Endothelial cell (in vitro differentiated cells): ENCODE data around the gene MAGI2. TPM values are rescaled to one million over a fixed set of nuclear protein-coding genes. Genes with fewer than 3 reads are reported as not detected.
"Not testable (repeated sequence)": the region's sequence is repeated elsewhere in the genome, so short reads cannot be mapped to it uniquely, and the experiment has no call there.

Experiments
- DNase-seq: peaks from one replicate; pipeline ENCODE4 v3.0.0; 2021; ENCODE audit warnings: low spot score
- H3K27ac Mint-ChIP-seq: one replicate; pipeline ENCODE4 v1.8.0; 2021; ENCODE audit warnings: mixed read lengths, inconsistent platforms; ENCODE audit not compliant: unreplicated experiment
- H3K27me3 Mint-ChIP-seq: one replicate; pipeline ENCODE4 v1.8.0; 2021; ENCODE audit warnings: mild to moderate bottlenecking, moderate library complexity, mixed read lengths, inconsistent platforms; ENCODE audit not compliant: unreplicated experiment
- H3K36me3 Mint-ChIP-seq: one replicate; pipeline ENCODE4 v1.8.0; 2021; ENCODE audit warnings: mild to moderate bottlenecking, low read depth, mixed read lengths, inconsistent platforms; ENCODE audit not compliant: unreplicated experiment
- H3K4me1 Mint-ChIP-seq: one replicate; pipeline ENCODE4 v1.8.0; 2021; ENCODE audit warnings: mild to moderate bottlenecking, mixed read lengths, inconsistent platforms; ENCODE audit not compliant: unreplicated experiment
- H3K4me3 Mint-ChIP-seq: one replicate; pipeline ENCODE4 v1.8.0; 2021; ENCODE audit warnings: mild to moderate bottlenecking, mixed read lengths, inconsistent platforms; ENCODE audit not compliant: unreplicated experiment
- H3K9me3 Mint-ChIP-seq: one replicate; pipeline ENCODE4 v1.8.0; 2021; ENCODE audit warnings: mixed read lengths, inconsistent platforms; ENCODE audit not compliant: unreplicated experiment
- CTCF ChIP-seq: fragments of 200-600 bp; sonication (generic); IDR thresholded peaks from one replicate; pipeline ENCODE4 v1.5.0; 2021; ENCODE audit warnings: antibody characterized with exemption; ENCODE audit not compliant: unreplicated experiment
- total RNA-seq: library from RNA; stranded (reverse); fragmentation: NEBNext Ultra II Directional; extraction: Animal tissue kit (Norgen Biotek cat#: 25700); gene quantifications from one replicate; pipeline ENCODE4 v1.2.1, GENCODE V29; 2021; ENCODE audit not compliant: unreplicated experiment

The MAGI2 gene
- total RNA-seq, 1 donor from 2014 or later = 6.3 TPM

GRCh38 chr7:78296046-78296597, 1157.3 kb downstream of the MAGI2 start:
- no peak overlapping the region for H3K4me3 Mint-ChIP-seq
- no peak for TF ChIP-seq CTCF
- no peaks in the 10 kb centered on the region for H3K27me3 Mint-ChIP-seq
- H3K4me1 Mint-ChIP-seq = no peaks in the 10 kb centered on the region
- H3K9me3 Mint-ChIP-seq = no peaks in the 10 kb centered on the region
- no peak overlapping the region for H3K27ac Mint-ChIP-seq
- DNase-seq = no peak
- no peaks in the 10 kb centered on the region for H3K36me3 Mint-ChIP-seq

GRCh38 chr7:78289471-78289870, 1164.0 kb downstream of the MAGI2 start:
- H3K27ac Mint-ChIP-seq, H3K4me1 Mint-ChIP-seq, DNase-seq, H3K4me3 Mint-ChIP-seq, H3K36me3 Mint-ChIP-seq, H3K9me3 Mint-ChIP-seq, H3K27me3 Mint-ChIP-seq: not testable (repeated sequence)

GRCh38 chr7:78284945-78285344, 1168.5 kb downstream of the MAGI2 start:
- TF ChIP-seq CTCF = no peak
- Mint-ChIP-seq H3K27ac (no peak overlapping the region), H3K36me3 (no peaks in the 10 kb centered on the region), H3K27me3 (peaks cover under 1% of the 10 kb centered on the region), H3K4me1 (peaks cover 11% of the 10 kb centered on the region), H3K9me3 (no peaks in the 10 kb centered on the region), H3K4me3 (no peak overlapping the region)
- no peak for DNase-seq

- Mint-ChIP-seq H3K4me1 (peaks cover 19% of the 10 kb centered on the region), H3K36me3 (no peaks in the 10 kb centered on the region), H3K9me3 (no peaks in the 10 kb centered on the region), H3K4me3 (no peak overlapping the region), H3K27ac (no peak overlapping the region), H3K27me3 (peaks cover 2% of the 10 kb centered on the region)
- TF ChIP-seq CTCF = no peak
- no peak for DNase-seq
These were observed 1173.2 kb downstream of the MAGI2 start for GRCh38 chr7:78280276-78280675.

GRCh38 chr7:78279457-78279856, 1174.0 kb downstream of the MAGI2 start:
- Mint-ChIP-seq H3K9me3 (no peaks in the 10 kb centered on the region), H3K36me3 (no peaks in the 10 kb centered on the region), H3K4me1 (peaks cover 19% of the 10 kb centered on the region), H3K27ac (no peak overlapping the region), H3K27me3 (peaks cover 2% of the 10 kb centered on the region), H3K4me3 (no peak overlapping the region)
- TF ChIP-seq CTCF = no peak
- DNase-seq = no peak
